GM12878 (cell line): ENCODE measurements around the gene FAM228B. TPM values are rescaled to one million over a fixed set of nuclear protein-coding genes. Genes with fewer than 3 reads are reported as not detected.

Experiments
- ATAC-seq: fragments of 200-7000 bp; cut with Tn5 transposase; 3 replicates; pipeline ENCODE4 v1.9.1; 2020; ENCODE audit warnings: mild to moderate bottlenecking, moderate library complexity
- BruUV-seq: library from RNA; stranded (reverse); fragments of 400-500 nt; replicated peaks from 2 replicates; lab custom pipeline; 2021; lab: Mats Ljungman, UMichigan
- CTCF ChIA-PET: fragments of 300-600 bp; sonication (Branson Sonifier 250); formaldehyde crosslinking; extraction: SDS; loops from one replicate; lab custom pipeline; 2021; ENCODE audit warnings: inconsistent platforms; lab: Yijun Ruan, JAX
- POLR2A ChIA-PET: fragments of 350-600 bp; formaldehyde crosslinking; extraction: SDS; loops from one replicate; lab custom pipeline; 2021; ENCODE audit warnings: inconsistent platforms; lab: Charles Lee
- RAD21 ChIA-PET: fragments of 300-600 bp; sonication (Branson Sonifier 250); formaldehyde crosslinking; loops from one replicate; lab custom pipeline; 2023; ENCODE audit warnings: antibody characterized with exemption; ENCODE audit not compliant: unreplicated experiment; lab: Charles Lee
- SMC1A ChIA-PET: fragments of 300-600 bp; sonication (Branson Sonifier 250); formaldehyde crosslinking; loops from one replicate; lab custom pipeline; 2023; ENCODE audit not compliant: unreplicated experiment, uncharacterized antibody; lab: Charles Lee
- DNase-seq: peaks from one replicate; pipeline ENCODE4 v3.0.0-alpha.2; 2011; ENCODE audit warnings: low read depth, low spot score
- FAIRE-seq: peaks from 3 replicates; lab custom pipeline; 2011; peaks lifted over from hg19 to GRCh38; lab: Jason Lieb, UNC
- H2AFZ ChIP-seq: 2 replicates; pipeline ENCODE4 v1.6.0; 2011; ENCODE audit warnings: low read depth, low read length, control low read depth; ENCODE audit not compliant: control insufficient read depth
- H3K27ac ChIP-seq: 2 replicates; pipeline ENCODE4 v1.5.1; 2011; ENCODE audit warnings: control low read depth; ENCODE audit not compliant: control insufficient read depth, insufficient read depth
- H3K27me3 ChIP-seq, 2 experiments: replicated peaks in 1 of 2; 2 replicates each; pipeline versions ENCODE4 v1.6.0 to v1.6.1; 2011; ENCODE audit warnings: low read length in 1 of 2; ENCODE audit not compliant: control insufficient read depth in 2 of 2, insufficient read depth in 2 of 2
- H3K36me3 ChIP-seq, 2 experiments: 2 replicates each; pipeline ENCODE4 v1.5.1; 2011; ENCODE audit warnings: low read length in 1 of 2; ENCODE audit not compliant: control insufficient read depth in 2 of 2, insufficient read depth in 2 of 2
- H3K4me1 ChIP-seq: 2 replicates; pipeline ENCODE4 v1.6.1; 2011; ENCODE audit warnings: mild to moderate bottlenecking, low read length, moderate library complexity, mixed read lengths; ENCODE audit not compliant: control insufficient read depth, insufficient read depth
- H3K4me2 ChIP-seq: 2 replicates; pipeline ENCODE4 v1.6.0; 2011; ENCODE audit warnings: control low read depth; ENCODE audit not compliant: control insufficient read depth, insufficient read depth
- H3K4me3 ChIP-seq: fragments of 200-600 bp; sonication (generic); 2 replicates; pipeline ENCODE4 v1.5.1; 2016
- H3K79me2 ChIP-seq: 2 replicates; pipeline ENCODE4 v1.6.0; 2011; ENCODE audit warnings: low read length; ENCODE audit not compliant: control insufficient read depth, insufficient read depth
- H3K9ac ChIP-seq: 2 replicates; pipeline ENCODE4 v1.8.0; 2011; ENCODE audit warnings: low read length, control low read depth, mixed read lengths; ENCODE audit not compliant: control insufficient read depth, insufficient read depth
- H3K9me3 ChIP-seq: replicated peaks from 3 replicates; pipeline ENCODE4 v1.5.1; 2011; ENCODE audit warnings: mild to moderate bottlenecking, low read length; ENCODE audit not compliant: control insufficient read depth, insufficient read depth
- H4K20me1 ChIP-seq: 2 replicates; pipeline ENCODE4 v1.6.0; 2011; ENCODE audit not compliant: control insufficient read depth, insufficient read depth
- ASH2L ChIP-seq: fragments of 300-600, 200-600 bp; sonication (generic); IDR thresholded peaks from 2 replicates; pipeline ENCODE4 v1.6.1; 2017; ENCODE audit warnings: low read depth, mild to moderate bottlenecking, borderline replicate concordance
- HCFC1 ChIP-seq: fragments of 150-350 bp; IDR thresholded peaks from 2 replicates; pipeline ENCODE4 v1.6.1; 2014; ENCODE audit warnings: low read length
- NFIC ChIP-seq: IDR thresholded peaks from 2 replicates; pipeline ENCODE4 v1.6.1; 2012; ENCODE audit warnings: low read depth, mild to moderate bottlenecking, inconsistent platforms, low read length, moderate library complexity
- NRF1 ChIP-seq: conservative IDR thresholded peaks from 2 replicates; pipeline ENCODE4 v1.6.1; 2011; ENCODE audit warnings: mild to moderate bottlenecking, low read depth, low read length, improper control_type of control experiment
- PAX5 ChIP-seq: IDR thresholded peaks from 2 replicates; pipeline ENCODE4 v1.6.1; 2011; ENCODE audit warnings: low read depth, low read length, borderline replicate concordance
- RAD51 ChIP-seq: fragments of 450-650 bp; IDR thresholded peaks from 2 replicates; pipeline ENCODE4 v1.6.1; 2016; ENCODE audit warnings: moderate library complexity, mild to moderate bottlenecking, inconsistent platforms
- SREBF1 ChIP-seq: IDR thresholded peaks from 2 replicates; pipeline ENCODE4 v1.6.1; 2012; ENCODE audit warnings: mild to moderate bottlenecking, low read length
- STAT1 ChIP-seq: fragments of 450-650 bp; conservative IDR thresholded peaks from 2 replicates; pipeline ENCODE4 v1.6.1; 2014; ENCODE audit warnings: antibody characterized with exemption, mild to moderate bottlenecking
- SUZ12 ChIP-seq: fragments of 200-600 bp; sonication (generic); IDR thresholded peaks from one replicate; pipeline ENCODE4 v1.6.1; 2018; ENCODE audit warnings: antibody characterized with exemption, mild to moderate bottlenecking; ENCODE audit not compliant: unreplicated experiment
- TCF12 ChIP-seq: IDR thresholded peaks from 2 replicates; pipeline ENCODE4 v1.6.1; 2011; ENCODE audit warnings: low read depth, mild to moderate bottlenecking, low read length
- TCF7 ChIP-seq: IDR thresholded peaks from 2 replicates; pipeline ENCODE4 v1.6.1; 2014; ENCODE audit warnings: antibody characterized with exemption, borderline replicate concordance
- ZBED1 ChIP-seq: IDR thresholded peaks from 2 replicates; pipeline ENCODE4 v1.6.1; 2016; ENCODE audit warnings: borderline replicate concordance
- ZSCAN29 ChIP-seq: fragments of 450-650 bp; IDR thresholded peaks from 2 replicates; pipeline ENCODE4 v1.6.1; 2017; ENCODE audit warnings: mild to moderate bottlenecking, moderate library complexity
- WGBS: methylation state at CpG from one replicate; pipeline ENCODE4 v1.1.6; 2016; ENCODE audit warnings: low lambda C conversion rate; ENCODE audit not compliant: insufficient replicate concordance, insufficient coverage; ENCODE audit errors: missing lambda C conversion rate; 5-methylcytosine and 5-hydroxymethylcytosine counted together
- in situ Hi-C: fragments of 300-500 bp; cut with MboI; formaldehyde crosslinking; loops from 9 replicates; pipeline ENCODE4 v1.14.3; 2018; ENCODE audit warnings: mixed read lengths
- intact Hi-C: fragments of 100-400 bp; cut with micrococcal nuclease; formaldehyde crosslinking; loops from one replicate; pipeline ENCODE4 v1.14.2; 2022; ENCODE audit not compliant: unreplicated experiment
- polyA plus RNA-seq, 11 experiments: library from polyadenylated mRNA; depleted of rRNA in 4 of 11; unstranded in 6 of 11; stranded (reverse) in 5 of 11; fragments of >200 nt; fragmentation: Nextera tagmentation in 4 of 11; fragmentation: Illumina TruSeq in 1 of 11; extraction: Ambion mirVana in 4 of 11; extraction: Trizol in 1 of 11; gene quantifications; 1 replicate in 1 of 11; 2 replicates in 10 of 11; pipeline versions ENCODE4 v1.2.1 to v1.2.3, GENCODE V29; 2011 to 2016; ENCODE audit warnings: inconsistent platforms in 2 of 11, missing spikeins in 2 of 11, low read depth in 1 of 11
- total RNA-seq, 4 experiments: library from RNA; depleted of rRNA in 3 of 4; stranded (reverse); fragments of >200 nt in 3 of 4; fragmentation: Illumina TruSeq in 1 of 4; extraction: Trizol in 1 of 4; gene quantifications; 2 replicates each; pipeline versions ENCODE4 v1.2.1 to v1.2.3, GENCODE V29; 2013 to 2021
- TF ChIP-seq, protein P1 (sequence below): fragments of 450-650 bp; IDR thresholded peaks from 2 replicates; pipeline ENCODE4 v1.6.1; 2017; ENCODE audit warnings: antibody characterized with exemption, mild to moderate bottlenecking, moderate library complexity
- TF ChIP-seq, protein P2 (sequence below): IDR thresholded peaks from 2 replicates; pipeline ENCODE4 v1.6.1; 2012; ENCODE audit warnings: low read depth, low read length, improper control_type of control experiment
- TF ChIP-seq, protein P3 (sequence below): fragments of 450-650 bp; IDR thresholded peaks from 2 replicates; pipeline ENCODE4 v1.6.1; 2018; ENCODE audit warnings: borderline replicate concordance, mild to moderate bottlenecking; ENCODE audit not compliant: partially characterized antibody
- TF ChIP-seq, protein P4 (sequence below): fragments of 150-350 bp; IDR thresholded peaks from 2 replicates; pipeline ENCODE4 v1.6.1; 2016; ENCODE audit warnings: low read depth, low read length

FAM228B gene
- total and polyA plus RNA-seq, 10 of the 15 experiments (the other 5 are each of a cell fraction or from before 2014, with no cell fraction given) = 3.9 to 11.0 (median 7.5) TPM

DNA sequence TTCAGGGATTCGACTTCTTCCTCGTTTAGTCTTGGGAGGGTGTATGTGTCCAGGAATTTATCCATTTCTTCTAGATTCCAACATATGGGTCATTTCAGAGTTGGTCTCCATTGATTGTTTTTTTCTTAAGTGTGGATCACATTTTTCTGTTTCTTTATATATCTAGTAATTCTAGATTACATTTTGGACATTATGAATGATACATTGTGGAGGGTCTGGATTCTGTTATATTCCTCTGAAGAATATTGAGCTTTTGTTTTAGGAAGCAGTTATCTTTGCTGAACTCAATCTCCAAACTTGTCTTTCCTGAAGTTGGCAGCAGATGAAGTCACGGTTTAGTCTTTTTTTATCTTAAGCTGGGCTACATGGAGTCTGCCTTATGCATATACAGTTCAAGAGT is 9.3 kb downstream of the FAM228B start:
- Histone ChIP-seq H2AFZ (no peak overlapping the region), H3K27ac (no peak overlapping the region), H3K27me3 (no peaks in the 10 kb centered on the region), H4K20me1 (no peaks in the 10 kb centered on the region), H3K9ac (no peak overlapping the region), H3K36me3 (no peaks in the 10 kb centered on the region), H3K4me1 (no peaks in the 10 kb centered on the region), H3K4me3 (no peak overlapping the region), H3K79me2 (no peaks in the 10 kb centered on the region), H3K4me2 (no peak overlapping the region), H3K9me3 (peaks cover 4% of the 10 kb centered on the region)
- CTCF ChIA-PET = no interaction called here
- no peak for TF ChIP-seq SREBF1
- TF ChIP-seq PAX5 = no peak
- TF ChIP-seq ASH2L = no peak
- TF ChIP-seq, protein P1, sequence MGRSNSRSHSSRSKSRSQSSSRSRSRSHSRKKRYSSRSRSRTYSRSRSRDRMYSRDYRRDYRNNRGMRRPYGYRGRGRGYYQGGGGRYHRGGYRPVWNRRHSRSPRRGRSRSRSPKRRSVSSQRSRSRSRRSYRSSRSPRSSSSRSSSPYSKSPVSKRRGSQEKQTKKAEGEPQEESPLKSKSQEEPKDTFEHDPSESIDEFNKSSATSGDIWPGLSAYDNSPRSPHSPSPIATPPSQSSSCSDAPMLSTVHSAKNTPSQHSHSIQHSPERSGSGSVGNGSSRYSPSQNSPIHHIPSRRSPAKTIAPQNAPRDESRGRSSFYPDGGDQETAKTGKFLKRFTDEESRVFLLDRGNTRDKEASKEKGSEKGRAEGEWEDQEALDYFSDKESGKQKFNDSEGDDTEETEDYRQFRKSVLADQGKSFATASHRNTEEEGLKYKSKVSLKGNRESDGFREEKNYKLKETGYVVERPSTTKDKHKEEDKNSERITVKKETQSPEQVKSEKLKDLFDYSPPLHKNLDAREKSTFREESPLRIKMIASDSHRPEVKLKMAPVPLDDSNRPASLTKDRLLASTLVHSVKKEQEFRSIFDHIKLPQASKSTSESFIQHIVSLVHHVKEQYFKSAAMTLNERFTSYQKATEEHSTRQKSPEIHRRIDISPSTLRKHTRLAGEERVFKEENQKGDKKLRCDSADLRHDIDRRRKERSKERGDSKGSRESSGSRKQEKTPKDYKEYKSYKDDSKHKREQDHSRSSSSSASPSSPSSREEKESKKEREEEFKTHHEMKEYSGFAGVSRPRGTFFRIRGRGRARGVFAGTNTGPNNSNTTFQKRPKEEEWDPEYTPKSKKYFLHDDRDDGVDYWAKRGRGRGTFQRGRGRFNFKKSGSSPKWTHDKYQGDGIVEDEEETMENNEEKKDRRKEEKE = no peak
- TF ChIP-seq NRF1 = no peak
- TF ChIP-seq TCF7 = no peak
- TF ChIP-seq ZBED1 = no peak
- no peak for TF ChIP-seq RAD51
- no peak for TF ChIP-seq ZSCAN29
- TF ChIP-seq HCFC1 = no peak
- TF ChIP-seq, protein P2, sequence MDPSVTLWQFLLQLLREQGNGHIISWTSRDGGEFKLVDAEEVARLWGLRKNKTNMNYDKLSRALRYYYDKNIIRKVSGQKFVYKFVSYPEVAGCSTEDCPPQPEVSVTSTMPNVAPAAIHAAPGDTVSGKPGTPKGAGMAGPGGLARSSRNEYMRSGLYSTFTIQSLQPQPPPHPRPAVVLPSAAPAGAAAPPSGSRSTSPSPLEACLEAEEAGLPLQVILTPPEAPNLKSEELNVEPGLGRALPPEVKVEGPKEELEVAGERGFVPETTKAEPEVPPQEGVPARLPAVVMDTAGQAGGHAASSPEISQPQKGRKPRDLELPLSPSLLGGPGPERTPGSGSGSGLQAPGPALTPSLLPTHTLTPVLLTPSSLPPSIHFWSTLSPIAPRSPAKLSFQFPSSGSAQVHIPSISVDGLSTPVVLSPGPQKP = no peak
- TF ChIP-seq NFIC = no peak
- TF ChIP-seq, protein P3, sequence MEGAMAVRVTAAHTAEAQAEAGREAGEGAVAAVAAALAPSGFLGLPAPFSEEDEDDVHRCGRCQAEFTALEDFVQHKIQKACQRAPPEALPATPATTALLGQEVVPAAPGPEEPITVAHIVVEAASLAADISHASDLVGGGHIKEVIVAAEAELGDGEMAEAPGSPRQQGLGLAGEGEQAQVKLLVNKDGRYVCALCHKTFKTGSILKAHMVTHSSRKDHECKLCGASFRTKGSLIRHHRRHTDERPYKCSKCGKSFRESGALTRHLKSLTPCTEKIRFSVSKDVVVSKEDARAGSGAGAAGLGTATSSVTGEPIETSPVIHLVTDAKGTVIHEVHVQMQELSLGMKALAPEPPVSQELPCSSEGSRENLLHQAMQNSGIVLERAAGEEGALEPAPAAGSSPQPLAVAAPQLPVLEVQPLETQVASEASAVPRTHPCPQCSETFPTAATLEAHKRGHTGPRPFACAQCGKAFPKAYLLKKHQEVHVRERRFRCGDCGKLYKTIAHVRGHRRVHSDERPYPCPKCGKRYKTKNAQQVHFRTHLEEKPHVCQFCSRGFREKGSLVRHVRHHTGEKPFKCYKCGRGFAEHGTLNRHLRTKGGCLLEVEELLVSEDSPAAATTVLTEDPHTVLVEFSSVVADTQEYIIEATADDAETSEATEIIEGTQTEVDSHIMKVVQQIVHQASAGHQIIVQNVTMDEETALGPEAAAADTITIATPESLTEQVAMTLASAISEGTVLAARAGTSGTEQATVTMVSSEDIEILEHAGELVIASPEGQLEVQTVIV = no peak
- no peak for TF ChIP-seq SUZ12
- TF ChIP-seq TCF12 = no peak
- no peak for TF ChIP-seq STAT1
- TF ChIP-seq, protein P4, sequence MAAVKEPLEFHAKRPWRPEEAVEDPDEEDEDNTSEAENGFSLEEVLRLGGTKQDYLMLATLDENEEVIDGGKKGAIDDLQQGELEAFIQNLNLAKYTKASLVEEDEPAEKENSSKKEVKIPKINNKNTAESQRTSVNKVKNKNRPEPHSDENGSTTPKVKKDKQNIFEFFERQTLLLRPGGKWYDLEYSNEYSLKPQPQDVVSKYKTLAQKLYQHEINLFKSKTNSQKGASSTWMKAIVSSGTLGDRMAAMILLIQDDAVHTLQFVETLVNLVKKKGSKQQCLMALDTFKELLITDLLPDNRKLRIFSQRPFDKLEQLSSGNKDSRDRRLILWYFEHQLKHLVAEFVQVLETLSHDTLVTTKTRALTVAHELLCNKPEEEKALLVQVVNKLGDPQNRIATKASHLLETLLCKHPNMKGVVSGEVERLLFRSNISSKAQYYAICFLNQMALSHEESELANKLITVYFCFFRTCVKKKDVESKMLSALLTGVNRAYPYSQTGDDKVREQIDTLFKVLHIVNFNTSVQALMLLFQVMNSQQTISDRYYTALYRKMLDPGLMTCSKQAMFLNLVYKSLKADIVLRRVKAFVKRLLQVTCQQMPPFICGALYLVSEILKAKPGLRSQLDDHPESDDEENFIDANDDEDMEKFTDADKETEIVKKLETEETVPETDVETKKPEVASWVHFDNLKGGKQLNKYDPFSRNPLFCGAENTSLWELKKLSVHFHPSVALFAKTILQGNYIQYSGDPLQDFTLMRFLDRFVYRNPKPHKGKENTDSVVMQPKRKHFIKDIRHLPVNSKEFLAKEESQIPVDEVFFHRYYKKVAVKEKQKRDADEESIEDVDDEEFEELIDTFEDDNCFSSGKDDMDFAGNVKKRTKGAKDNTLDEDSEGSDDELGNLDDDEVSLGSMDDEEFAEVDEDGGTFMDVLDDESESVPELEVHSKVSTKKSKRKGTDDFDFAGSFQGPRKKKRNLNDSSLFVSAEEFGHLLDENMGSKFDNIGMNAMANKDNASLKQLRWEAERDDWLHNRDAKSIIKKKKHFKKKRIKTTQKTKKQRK = no peak
- in situ Hi-C loops = no loop called here
- 84% methylated on average over 3 of the region's 3 CpGs for WGBS
- no peak for FAIRE-seq
- intact Hi-C loops = no loop called here
- no peak for DNase-seq
- RAD21 ChIA-PET = no interaction called here
- POLR2A ChIA-PET = no interaction called here
- SMC1A ChIA-PET = interaction anchor here (0.5 to 0.9 kb wide), 3 partner anchors 9 to 301 kb away, joined by 3 to 5 read pairs (median 4); no protein-coding TSS in a partner anchor
- ATAC-seq = no peak
- BruUV-seq = no TSS peak
